HL-60 (cell line): ENCODE results near the gene EPHX1.

Experiments used
- POLR2AphosphoS5 ChIP-seq: IDR thresholded peaks from 2 replicates; pipeline ENCODE4 v1.6.1; 2012; ENCODE audit warnings: low read depth
- SPI1 ChIP-seq: IDR thresholded peaks from 2 replicates; pipeline ENCODE4 v1.6.1; 2012; ENCODE audit warnings: low read depth, mild to moderate bottlenecking, borderline replicate concordance
- TF ChIP-seq, protein P1 (sequence below): IDR thresholded peaks from one replicate; pipeline ENCODE4 v1.5.1; 2011; ENCODE audit warnings: low read length, control low read depth, inconsistent platforms; ENCODE audit not compliant: insufficient read depth

GRCh38 chr1:225816643-225817538, 7.0 kb downstream of the EPHX1 start:
- TF ChIP-seq, protein P1, sequence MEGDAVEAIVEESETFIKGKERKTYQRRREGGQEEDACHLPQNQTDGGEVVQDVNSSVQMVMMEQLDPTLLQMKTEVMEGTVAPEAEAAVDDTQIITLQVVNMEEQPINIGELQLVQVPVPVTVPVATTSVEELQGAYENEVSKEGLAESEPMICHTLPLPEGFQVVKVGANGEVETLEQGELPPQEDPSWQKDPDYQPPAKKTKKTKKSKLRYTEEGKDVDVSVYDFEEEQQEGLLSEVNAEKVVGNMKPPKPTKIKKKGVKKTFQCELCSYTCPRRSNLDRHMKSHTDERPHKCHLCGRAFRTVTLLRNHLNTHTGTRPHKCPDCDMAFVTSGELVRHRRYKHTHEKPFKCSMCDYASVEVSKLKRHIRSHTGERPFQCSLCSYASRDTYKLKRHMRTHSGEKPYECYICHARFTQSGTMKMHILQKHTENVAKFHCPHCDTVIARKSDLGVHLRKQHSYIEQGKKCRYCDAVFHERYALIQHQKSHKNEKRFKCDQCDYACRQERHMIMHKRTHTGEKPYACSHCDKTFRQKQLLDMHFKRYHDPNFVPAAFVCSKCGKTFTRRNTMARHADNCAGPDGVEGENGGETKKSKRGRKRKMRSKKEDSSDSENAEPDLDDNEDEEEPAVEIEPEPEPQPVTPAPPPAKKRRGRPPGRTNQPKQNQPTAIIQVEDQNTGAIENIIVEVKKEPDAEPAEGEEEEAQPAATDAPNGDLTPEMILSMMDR, result no peak
- TF ChIP-seq POLR2AphosphoS5 (no peak), SPI1 (no peak)
